ENCODE results near the gene RNF217.
"Not testable (repeated sequence)": the region's sequence is repeated elsewhere in the genome, so short reads cannot be mapped to it uniquely, and the experiment has no call there.

The RNF217 gene

GRCh38 chr6:125114248-125114858 is 152.1 kb downstream of the RNF217 start:
- peak; percentile 42 for FAIRE-seq

GRCh38 chr6:125116170-125116569 is 153.9 kb downstream of the RNF217 start:
- FAIRE-seq (no peak), DNase-seq (ENCODE audit: extremely low spot score, insufficient read length, low read depth) (no peak)

More at GRCh38 chr6:125114248-125114858, 152.1 kb downstream of the RNF217 start:
- no peak for DNase-seq (ENCODE audit: extremely low spot score, insufficient read length, low read depth)

- no peak for DNase-seq (ENCODE audit: extremely low spot score, insufficient read length, low read depth)
- FAIRE-seq: no peak
These were observed 154.5 kb downstream of the RNF217 start for GRCh38 chr6:125116710-125117109.

GRCh38 chr6:125117818-125118217 is 155.6 kb downstream of the RNF217 start:
- no peak for FAIRE-seq
- DNase-seq (ENCODE audit: extremely low spot score, insufficient read length, low read depth): no peak

- FAIRE-seq: no peak
- DNase-seq (ENCODE audit: extremely low spot score, insufficient read length, low read depth): no peak
These were observed 157.9 kb downstream of the RNF217 start for GRCh38 chr6:125120054-125120590.

GRCh38 chr6:125121894-125122293 is 159.7 kb downstream of the RNF217 start:
- DNase-seq (ENCODE audit: extremely low spot score, insufficient read length, low read depth) (no peak), FAIRE-seq (no peak)

GRCh38 chr6:125123051-125123450 is 160.8 kb downstream of the RNF217 start:
- FAIRE-seq (no peak), DNase-seq (ENCODE audit: extremely low spot score, insufficient read length, low read depth) (no peak)

GRCh38 chr6:125123468-125124048 is 161.3 kb downstream of the RNF217 start:
- DNase-seq (ENCODE audit: extremely low spot score, insufficient read length, low read depth) (no peak), FAIRE-seq (no peak)

GRCh38 chr6:125124049-125124669 is 161.9 kb downstream of the RNF217 start:
- no peak for FAIRE-seq

GRCh38 chr6:125125856-125126255 is 163.6 kb downstream of the RNF217 start:
- FAIRE-seq; DNase-seq (ENCODE audit: extremely low spot score, insufficient read length, low read depth): not testable (repeated sequence)

More at GRCh38 chr6:125124049-125124669, 161.9 kb downstream of the RNF217 start:
- DNase-seq (ENCODE audit: extremely low spot score, insufficient read length, low read depth): no peak

GRCh38 chr6:125129354-125129753 is 167.1 kb downstream of the RNF217 start:
- DNase-seq (ENCODE audit: extremely low spot score, insufficient read length, low read depth) (no peak), FAIRE-seq (no peak)

- DNase-seq (ENCODE audit: extremely low spot score, insufficient read length, low read depth) (no peak), FAIRE-seq (no peak)
These were observed 169.8 kb downstream of the RNF217 start for GRCh38 chr6:125132058-125132457.

- FAIRE-seq: no peak
- DNase-seq (ENCODE audit: extremely low spot score, insufficient read length, low read depth): no peak
These were observed 174.1 kb downstream of the RNF217 start for GRCh38 chr6:125136378-125136777.

GRCh38 chr6:125138083-125138482 is 175.8 kb downstream of the RNF217 start:
- DNase-seq (ENCODE audit: extremely low spot score, insufficient read length, low read depth) (no peak), FAIRE-seq (no peak)

- DNase-seq (ENCODE audit: extremely low spot score, insufficient read length, low read depth): no peak
- FAIRE-seq: no peak
These were observed 178.6 kb downstream of the RNF217 start for GRCh38 chr6:125140808-125141207.

Measured in GM18507 (cell line).